SK-MEL-5 (cell line): Measurements from ENCODE around the gene SCFD2. TPM values are rescaled to one million over a fixed set of nuclear protein-coding genes. Genes with fewer than 3 reads are reported as not detected.
A peak's percentile ranks its signal among the peaks of the same experiment; 100 is the strongest.
"Not testable (repeated sequence)": the region's sequence is repeated elsewhere in the genome, so short reads cannot be mapped to it uniquely, and the experiment has no call there.

Experiments used
- DNase-seq: peaks from one replicate; pipeline ENCODE4 v3.0.0-alpha.2; 2016; ENCODE audit warnings: low read depth, low spot score
- in situ Hi-C: cut with HindIII; loops from 2 replicates; pipeline ENCODE4 v1.10.0; 2016; ENCODE audit warnings: low sequenced_read_pairs, high pct_unique_total_duplicates, low pct_unique_long_range_greater_than_20kb
- total RNA-seq: library from RNA; depleted of rRNA; stranded (reverse); fragments of >200 nt; shearing (Covaris generic); gene quantifications from 2 replicates; pipeline ENCODE4 v1.2.3, GENCODE V29; 2014

Gene SCFD2
- total RNA-seq, 1 experiment from 2014 or later = 25.7 TPM

DNA sequence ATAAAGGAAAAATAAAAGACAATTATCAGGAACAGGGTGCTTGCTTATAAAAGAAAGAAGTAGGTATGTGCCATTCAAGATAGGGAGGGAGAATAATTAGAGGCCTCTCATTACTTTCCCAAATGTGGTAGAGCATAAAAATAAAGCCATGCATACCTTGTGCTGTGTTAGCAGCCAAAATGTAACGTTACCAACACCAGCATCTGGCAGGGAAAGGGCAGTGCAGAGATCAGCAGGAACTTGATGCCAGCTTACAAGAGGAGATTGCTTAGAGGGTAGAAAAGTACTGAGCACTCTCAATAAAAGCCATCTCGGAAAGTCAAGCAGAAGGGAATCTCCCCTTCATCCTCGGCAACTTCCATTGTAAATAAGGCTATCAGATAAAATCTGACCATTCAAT lies 308.2 kb downstream of the SCFD2 start:
- in situ Hi-C loops = no loop called here
- DNase-seq = no peak

- in situ Hi-C loops, DNase-seq: not testable (repeated sequence)
These were observed 308.8 kb downstream of the SCFD2 start for GRCh38 chr4:53057108-53057507.

DNA sequence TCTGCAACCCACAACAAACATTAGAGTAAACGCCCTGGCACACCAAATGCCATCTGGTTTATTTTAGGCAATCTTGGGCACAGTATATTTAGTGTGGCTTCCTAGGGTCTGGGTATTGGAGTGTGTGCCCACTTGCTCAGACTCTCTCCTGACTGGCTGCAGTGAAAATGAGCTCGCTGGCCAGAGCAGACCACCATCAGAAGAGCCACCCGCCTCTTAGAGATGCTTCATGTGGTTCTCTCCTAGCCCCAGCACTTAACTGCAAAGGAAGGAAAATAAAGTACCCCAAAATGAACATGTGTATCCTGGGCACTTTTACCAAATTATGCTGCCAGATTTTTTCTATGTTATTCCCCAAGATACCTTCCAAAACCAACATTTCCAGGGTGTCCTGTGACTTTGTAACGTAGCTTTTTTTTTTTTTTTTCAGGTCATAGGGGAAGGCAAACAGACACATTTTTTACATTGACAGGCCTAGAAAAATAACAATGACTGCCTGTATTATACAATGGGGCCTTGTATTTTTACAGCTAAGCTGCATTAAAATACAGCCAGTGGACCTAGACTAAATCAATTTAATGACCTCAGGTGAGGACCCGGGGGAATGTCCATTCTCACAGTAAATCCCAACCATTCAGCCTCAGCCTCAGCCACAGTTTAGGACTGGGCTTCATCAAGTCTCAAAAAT lies 310.0 kb downstream of the SCFD2 start:
- peak; percentile 63 for DNase-seq
- in situ Hi-C loops = no loop called here

DNA sequence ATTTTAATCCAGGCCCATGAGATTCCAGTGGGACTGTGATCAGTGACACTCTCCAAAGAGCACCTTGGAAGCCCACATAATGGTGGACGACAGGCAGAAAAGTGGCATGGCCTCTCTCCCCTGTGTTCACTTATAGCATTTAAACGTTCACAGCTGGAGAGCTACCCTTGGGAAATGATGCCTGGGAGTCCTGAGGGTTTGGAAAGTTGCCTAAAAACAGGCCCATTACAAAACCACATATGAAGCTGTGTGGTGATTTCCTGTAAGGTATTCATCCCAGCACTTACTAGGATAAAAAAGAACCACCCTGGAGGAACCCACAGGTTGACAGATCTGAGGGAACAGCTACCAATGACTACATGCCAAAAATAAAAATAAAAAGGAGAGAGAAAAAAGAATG lies 310.6 kb downstream of the SCFD2 start:
- peak; percentile 46 for DNase-seq
- in situ Hi-C loops = no loop called here

GRCh38 chr4:53050361-53050774 lies 315.5 kb downstream of the SCFD2 start:
- no peak for DNase-seq
- in situ Hi-C loops = no loop called here

- DNase-seq = no peak
- in situ Hi-C loops = no loop called here
These were observed 316.3 kb downstream of the SCFD2 start for GRCh38 chr4:53049528-53049927.

DNA sequence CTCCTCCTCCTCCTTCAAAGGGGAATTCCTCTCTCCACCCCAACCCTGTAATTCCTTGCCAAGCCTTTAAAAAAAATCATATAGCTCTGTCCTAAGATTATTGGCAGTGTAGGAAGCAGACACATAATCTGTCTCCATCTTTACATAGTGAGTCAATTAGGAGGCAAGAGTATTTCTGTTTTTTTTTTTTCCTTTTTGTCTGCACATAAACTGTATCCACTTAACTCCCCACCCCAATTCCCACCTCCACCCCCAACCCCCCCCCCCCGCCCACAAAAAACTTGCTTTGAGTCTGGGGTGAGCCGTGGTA lies 321.3 kb downstream of the SCFD2 start:
- DNase-seq = no peak
- in situ Hi-C loops = no loop called here

GRCh38 chr4:53043891-53044650 lies 321.8 kb downstream of the SCFD2 start:
- no peak for DNase-seq
- in situ Hi-C loops = no loop called here

- in situ Hi-C loops = no loop called here
- no peak for DNase-seq
These were observed 322.8 kb downstream of the SCFD2 start for GRCh38 chr4:53043055-53043454.

DNA sequence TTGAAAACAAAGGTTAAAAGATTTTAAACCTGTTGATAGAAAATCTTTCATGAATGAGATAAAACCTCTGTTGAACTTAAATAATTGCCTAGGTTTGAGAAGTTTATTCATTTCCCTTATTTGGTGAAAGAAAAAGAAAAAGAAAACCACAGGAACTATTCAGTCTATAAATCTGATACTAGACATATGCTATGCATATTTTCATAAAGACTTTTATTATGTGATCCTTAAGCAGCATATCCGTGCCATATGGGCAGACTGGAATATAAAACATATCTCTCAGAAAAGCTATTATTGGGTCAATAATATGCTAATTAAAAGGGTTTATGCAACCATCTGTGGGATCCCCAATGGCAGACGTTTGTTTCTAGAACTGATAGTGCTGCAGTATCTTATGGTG lies 325.0 kb downstream of the SCFD2 start:
- no peak for DNase-seq
- in situ Hi-C loops = no loop called here

GRCh38 chr4:53040459-53040815 lies 325.4 kb downstream of the SCFD2 start:
- in situ Hi-C loops = no loop called here

DNA sequence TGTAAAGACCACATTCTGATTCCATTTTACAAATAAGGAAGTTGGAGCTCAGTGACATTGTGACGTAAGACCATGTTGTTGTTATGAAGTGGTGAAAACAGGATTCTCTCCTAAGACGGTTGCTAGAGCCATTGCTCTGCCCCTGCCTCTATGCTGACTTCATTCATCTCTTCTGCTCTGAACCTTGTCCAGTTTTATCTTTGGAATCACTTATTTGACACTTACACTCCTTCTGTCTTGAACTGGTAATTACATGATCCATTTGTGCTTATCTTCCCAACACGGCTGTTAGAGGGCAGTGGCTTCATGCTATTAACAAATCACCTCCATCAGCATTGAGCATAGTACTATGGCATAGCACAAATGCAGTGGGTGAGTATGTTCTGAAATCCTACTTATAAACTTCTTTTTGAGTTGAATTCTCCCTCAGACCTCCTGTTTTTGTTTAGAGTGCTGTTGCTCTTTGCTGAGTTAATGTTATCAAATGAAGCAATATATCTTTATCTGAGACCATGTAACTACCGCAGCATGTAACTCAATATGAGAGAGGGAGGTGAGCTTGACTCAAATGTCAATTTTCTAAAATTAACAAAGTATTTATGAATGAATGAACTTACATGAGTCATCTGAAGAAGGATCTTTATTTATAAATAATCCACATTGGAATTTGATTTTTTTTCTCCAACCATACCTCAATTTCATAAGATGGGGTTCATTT lies 326.0 kb downstream of the SCFD2 start:
- DNase-seq = no peak
- in situ Hi-C loops = no loop called here

More at GRCh38 chr4:53040459-53040815, 325.4 kb downstream of the SCFD2 start:
- DNase-seq = no peak

DNA sequence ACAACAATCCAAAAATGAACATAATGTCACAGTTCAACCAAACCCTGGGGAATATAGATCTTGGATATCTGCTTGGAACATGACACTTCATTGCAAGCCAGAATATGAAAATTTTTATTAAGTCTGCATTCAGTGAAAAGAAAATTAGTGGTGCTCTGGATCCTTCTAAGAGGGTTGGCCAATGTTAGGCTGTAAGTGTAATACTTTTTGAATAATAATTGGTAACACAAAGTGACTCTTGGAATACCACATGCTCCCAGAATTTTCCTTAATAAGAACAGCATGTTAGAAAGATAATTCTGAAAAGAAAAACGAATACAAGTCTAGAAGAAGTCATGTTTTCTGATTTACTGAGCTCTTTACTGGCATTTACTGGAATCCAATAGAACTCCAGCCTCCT lies 328.0 kb downstream of the SCFD2 start:
- DNase-seq = no peak
- in situ Hi-C loops = no loop called here

DNA sequence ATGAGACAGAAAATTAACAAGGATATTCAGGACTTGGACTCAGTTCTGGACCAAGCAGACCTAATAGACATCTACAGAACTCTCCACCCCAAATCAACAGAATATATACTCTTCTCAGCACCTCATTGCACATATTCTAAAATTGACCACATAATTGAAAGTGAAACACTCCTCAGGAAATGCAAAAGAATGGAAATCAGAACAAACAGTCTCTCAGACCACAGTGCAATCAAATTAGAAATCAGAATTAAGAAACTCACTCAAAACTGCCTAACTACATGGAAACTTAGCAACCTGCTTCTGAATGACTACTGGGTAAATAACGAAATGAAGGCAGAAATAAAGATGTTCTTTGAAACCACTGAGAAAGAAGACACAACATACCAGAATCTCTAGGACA lies 333.0 kb downstream of the SCFD2 start:
- DNase-seq, in situ Hi-C loops: not testable (repeated sequence)

DNA sequence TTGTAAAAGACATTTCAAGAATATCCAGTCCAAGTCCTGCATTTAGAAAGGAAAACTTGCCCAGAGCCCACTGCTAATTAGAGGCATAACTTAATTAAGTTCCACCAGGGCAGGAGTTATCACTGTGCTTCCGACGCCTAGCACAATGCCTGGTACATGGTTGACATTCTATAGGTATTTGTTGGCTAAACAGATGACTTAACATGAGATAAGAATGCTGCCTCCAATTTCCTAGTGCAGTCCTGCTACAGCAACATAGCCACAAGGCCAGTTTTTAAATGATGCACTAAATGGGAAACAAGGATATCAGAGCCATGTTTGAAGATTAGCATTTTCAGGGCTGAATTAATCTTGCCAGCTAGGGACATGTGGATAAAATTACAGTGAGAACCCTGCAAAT lies 339.6 kb downstream of the SCFD2 start:
- DNase-seq = no peak
- in situ Hi-C loops = no loop called here

DNA sequence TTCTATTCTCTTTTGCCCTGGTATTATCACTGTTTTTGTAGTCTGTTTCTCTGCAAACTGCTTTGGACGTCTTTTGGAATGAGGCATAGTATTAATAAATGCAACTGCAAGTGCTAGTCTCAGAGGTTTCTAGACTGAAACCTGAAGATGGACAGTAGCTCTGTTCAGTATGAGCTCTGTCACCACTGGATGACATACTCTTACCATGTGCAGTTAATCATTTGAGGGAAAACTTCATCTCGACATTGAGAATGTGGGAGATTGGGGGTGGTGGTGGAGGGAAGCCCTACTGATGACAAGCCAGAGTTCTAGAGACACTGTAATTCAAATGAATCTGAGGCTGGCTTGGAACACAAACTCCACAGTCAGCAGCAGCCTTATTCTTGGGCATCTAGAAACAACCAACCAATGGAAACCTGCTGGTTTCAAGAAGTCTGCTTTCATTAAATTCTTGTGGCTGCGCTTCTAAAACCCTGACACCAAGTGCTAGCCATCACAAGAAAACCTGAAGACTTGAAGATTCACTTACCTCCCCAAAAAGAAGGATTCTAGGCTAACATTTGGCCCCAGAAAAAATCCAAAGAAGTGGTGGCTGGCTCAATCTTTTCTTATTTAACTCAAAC lies 342.1 kb downstream of the SCFD2 start:
- in situ Hi-C loops = no loop called here
- no peak for DNase-seq

GRCh38 chr4:53022513-53023100 lies 343.3 kb downstream of the SCFD2 start:
- in situ Hi-C loops = no loop called here
- DNase-seq = no peak
